ENCODE results near the gene TEAD3. TPM values are rescaled to one million over a fixed set of nuclear protein-coding genes. Genes with fewer than 3 reads are reported as not detected.

Gene TEAD3
- total and polyA plus RNA-seq, 7 donors: 12.1 to 44.3 (median 23.0) TPM

GRCh38 chr6:35463292-35463691, 33.6 kb downstream of the TEAD3 start:
- no peak overlapping the region for H3K27ac ChIP-seq
- H3K4me3 ChIP-seq: no peak overlapping the region
- no peak for ATAC-seq
- H3K27me3 ChIP-seq (ENCODE audit: insufficient read depth in 3 of 3, low read length in 2 of 3): no peaks in the 10 kb centered on the region
- H3K9me3 ChIP-seq: no peaks in the 10 kb centered on the region
- peaks cover 3% of the 10 kb centered on the region for H3K4me1 ChIP-seq
- no peak for DNase-seq
- no peak for TF ChIP-seq CTCF (IDR thresholded peaks at IDR 0.05)
- peaks cover 0 to 78% of the 10 kb centered on the region in 2 donors for H3K36me3 ChIP-seq (ENCODE audit: insufficient read depth in 1 of 2, low read depth in 1 of 2)
- intact Hi-C loops (cut with DNase I): no loop called here
- 88 to 91% (median 89%) methylated on average over 4 of the region's 4 CpGs for WGBS, 3 donors

- intact Hi-C loops (cut with DNase I): no loop called here
- WGBS, 3 donors: 77 to 97% (median 94%) methylated on average over 3 of the region's 3 CpGs
- DNase-seq (no peak), ATAC-seq (no peak)
- Histone ChIP-seq H3K9me3 (no peaks in the 10 kb centered on the region), H3K27ac (no peak overlapping the region), H3K27me3 (ENCODE audit: insufficient read depth in 3 of 3, low read length in 2 of 3) (no peaks in the 10 kb centered on the region), H3K4me3 (no peak overlapping the region), H3K4me1 (no peaks in the 10 kb centered on the region), H3K36me3 (ENCODE audit: insufficient read depth in 1 of 2, low read depth in 1 of 2) (peaks cover 0 to 84% of the 10 kb centered on the region in 2 donors)
- no peak for TF ChIP-seq CTCF (IDR thresholded peaks at IDR 0.05)
These were observed 35.6 kb downstream of the TEAD3 start for GRCh38 chr6:35461270-35461669.

- intact Hi-C loops (cut with DNase I): loop anchor here in 1 of 2 donors (10.0 kb wide), 1 partner anchor 763 kb away; the partner anchor contains the start of gene ILRUN
- H3K36me3 ChIP-seq (ENCODE audit: insufficient read depth in 1 of 2, low read depth in 1 of 2): peaks cover 0 to 62% of the 10 kb centered on the region in 2 donors
- DNase-seq: no peak
- no peak for ATAC-seq
- no peak overlapping the region for H3K4me3 ChIP-seq
- no peaks in the 10 kb centered on the region for H3K27me3 ChIP-seq (ENCODE audit: insufficient read depth in 3 of 3, low read length in 2 of 3)
- H3K9me3 ChIP-seq: no peaks in the 10 kb centered on the region
- TF ChIP-seq CTCF (IDR thresholded peaks at IDR 0.05): no peak
- 76 to 88% (median 79%) methylated on average over 4 of the region's 4 CpGs for WGBS, 3 donors
- peaks cover 20% of the 10 kb centered on the region for H3K4me1 ChIP-seq
- H3K27ac ChIP-seq: no peak overlapping the region
These were observed 39.0 kb downstream of the TEAD3 start for GRCh38 chr6:35457907-35458306.

GRCh38 chr6:35454391-35455110, 42.3 kb downstream of the TEAD3 start:
- Histone ChIP-seq H3K36me3 (ENCODE audit: insufficient read depth in 1 of 2, low read depth in 1 of 2) (peaks cover 0 to 31% of the 10 kb centered on the region in 2 donors), H3K9me3 (no peaks in the 10 kb centered on the region), H3K27me3 (ENCODE audit: insufficient read depth in 3 of 3, low read length in 2 of 3) (no peaks in the 10 kb centered on the region), H3K4me3 (peak overlapping the region; percentile 78), H3K27ac (peak overlapping the region; percentile 81), H3K4me1 (peaks cover 29% of the 10 kb centered on the region)
- WGBS, 3 donors: 25 to 58% (median 33%) methylated on average over 9 of the region's 9 CpGs
- TF ChIP-seq CTCF (IDR thresholded peaks at IDR 0.05): no peak
- ATAC-seq: peak; percentile 63 to 76 (median 70)
- DNase-seq: no peak
- intact Hi-C loops (cut with DNase I): loop anchor here (5.0 to 10.0 kb wide), 2 partner anchors 162 to 760 kb away; partner anchors contain the start of gene ILRUN (in 1 of the 2)

Data from psoas muscle (tissue), 8 donors.